Heart right ventricle (tissue), 16 donors: ENCODE measurements around the gene RGL4. TPM values are rescaled to one million over a fixed set of nuclear protein-coding genes. Genes with fewer than 3 reads are reported as not detected.

ENCODE experiments used
- ATAC-seq, 8 donors: fragments of 200-7000 bp; cut with Tn5 transposase; one replicate each; pipeline ENCODE4 v1.9.1; 2020; ENCODE audit warnings: mild to moderate bottlenecking in 8 of 8, moderate library complexity in 8 of 8, moderate number of reproducible peaks in 1 of 8
- DNase-seq, 2 donors: peaks; one replicate each; pipeline ENCODE4 v3.0.0-alpha.2; 2020
- H3K27ac ChIP-seq, 10 donors: fragments of 200-600 bp; sonication (generic) in 2 of 10; one replicate each; pipeline versions ENCODE4 v1.5.0 to v1.8.0; 2020 to 2022; ENCODE audit warnings: mild to moderate bottlenecking in 3 of 10
- H3K27me3 ChIP-seq, 7 donors: fragments of 200-600 bp; one replicate each; pipeline ENCODE4 v1.8.0; 2021 to 2022; ENCODE audit warnings: mild to moderate bottlenecking in 2 of 7
- H3K36me3 ChIP-seq, 9 donors: fragments of 200-600 bp; sonication (generic) in 1 of 9; one replicate each; pipeline versions ENCODE4 v1.5.0 to v1.8.0; 2020 to 2022; ENCODE audit warnings: mild to moderate bottlenecking in 2 of 9
- H3K4me1 ChIP-seq, 9 donors: fragments of 200-600 bp; sonication (generic) in 1 of 9; one replicate each; pipeline versions ENCODE4 v1.5.0 to v1.8.0; 2020 to 2022; ENCODE audit warnings: mild to moderate bottlenecking in 4 of 9
- H3K4me3 ChIP-seq, 10 donors: fragments of 200-600 bp; sonication (generic) in 2 of 10; one replicate each; pipeline versions ENCODE4 v1.5.0 to v1.8.0; 2020 to 2022; ENCODE audit warnings: mild to moderate bottlenecking in 7 of 10, moderate library complexity in 2 of 10
- H3K9me3 ChIP-seq, 11 donors: fragments of 200-600 bp in 10 of 11; sonication (generic) in 2 of 11; one replicate each; pipeline versions ENCODE4 v1.5.0 to v1.8.0; 2013 to 2022; ENCODE audit warnings: mild to moderate bottlenecking in 2 of 11, control low read depth in 1 of 11, moderate library complexity in 1 of 11
- CTCF ChIP-seq, 9 donors: fragments of 200-600 bp; sonication (generic) in 2 of 9; IDR thresholded peaks; one replicate each; pipeline versions ENCODE4 v1.5.0 to v1.8.0; 2021 to 2022; ENCODE audit warnings: antibody characterized with exemption in 9 of 9, mild to moderate bottlenecking in 5 of 9, moderate library complexity in 1 of 9
- WGBS, 2 donors: extraction: QIAGEN DNeasy Blood & Tissue Kit; methylation state at CpG; one replicate each; pipeline ENCODE4 v1.1.7; 2013; ENCODE audit warnings: inconsistent platforms in 1 of 2; 5-methylcytosine and 5-hydroxymethylcytosine counted together
- intact Hi-C, 10 donors: fragments of 100-400 bp; cut with DNase I; formaldehyde crosslinking; loops; one replicate each; pipeline versions ENCODE4 v1.11.1 to v1.14.2; 2022
- polyA plus RNA-seq, 2 donors: library from polyadenylated mRNA; stranded (reverse); fragments of 200-250 nt; gene quantifications; one replicate each; pipeline ENCODE4 v1.2.3, GENCODE V29; 2013
- total RNA-seq, 10 donors: library from RNA; stranded (reverse); fragmentation: NEBNext Ultra II Directional in 3 of 10; extraction: Animal tissue kit (Norgen Biotek cat#: 25700) in 3 of 10; gene quantifications; one replicate each; pipeline versions ENCODE4 v1.2.1 to v1.2.4, GENCODE V29; 2021 to 2023
- donor health status: Arrhythmogenic right ventricular cardiomyopathy.
- donor health status: ischemic (EF 13 %, LVEDD 7.1; RV severe dilation, severe dysfunction).
- donor health status: healthy with polysubstance abuse.
- donor health status: DM: no; HTN: yes; CAD: no.
- donor health status: DM: no; HTN: no; CAD: no.
- donor health status: ischemic (EF 25% LVEDD 6.9; RV normal size, moderate dysfunction).
- donor health status: ischemic (EF 25% LVEDD 5.7; RV mildly dilated, moderate dysfunction).
- donor health status: healthy.
- donor health status: DM: yes; HTN: yes; CAD: no.
- donor health status: Ischemic cardiomyopathy.
- donor health status: ischemic (EF 35%, LVEDD 5.7; RV mildly dilated, moderate dysfunction).
- donor health status: nonischemic (EF 11% LVEDD 7.7; RV severe dilation, severe dysfunction).
- donor health status: DM: yes; HTN: yes; CAD: no.
- donor health status: PGD.
- donor health status: ischemic (EF 29% LVEDD 5.4; RV normal size, mild dysfunction).
- donor health status: nonischemic (EF 23%, LVEDD 6.1; RV moderate dilation, normal function).

Gene RGL4
- total and polyA plus RNA-seq, 12 donors, result 0.23 to 1.6 (median 0.44) TPM; not detected in 8

GRCh38 chr22:23742505-23743264, 51.9 kb downstream of the RGL4 start:
- DNase-seq, result peak in 1 of 2 donors; percentile 51
- no peak overlapping the region for H3K4me3 ChIP-seq
- intact Hi-C loops, result no loop called here
- ATAC-seq, result peak; percentile 57 to 93 (median 86)
- peaks cover 0 to 43% (median 17%) of the 10 kb centered on the region in 9 donors for H3K36me3 ChIP-seq
- no peak for TF ChIP-seq CTCF (IDR thresholded peaks at IDR 0.05)
- H3K27me3 ChIP-seq, result no peaks in the 10 kb centered on the region
- H3K9me3 ChIP-seq, result peaks cover 0 to 3% (median 0%) of the 10 kb centered on the region in 11 donors
- 52 to 56% methylated on average over 7 of the region's 7 CpGs for WGBS, 2 donors
- H3K27ac ChIP-seq, result peak overlapping the region in 5 of 10 donors; percentile 13 to 68 (median 34)
- H3K4me1 ChIP-seq, result peaks cover 0 to 21% (median 12%) of the 10 kb centered on the region in 9 donors

- Histone ChIP-seq H3K9me3 (peaks cover 0 to 3% (median 0%) of the 10 kb centered on the region in 11 donors), H3K36me3 (peaks cover 0 to 43% (median 17%) of the 10 kb centered on the region in 9 donors), H3K4me3 (no peak overlapping the region), H3K4me1 (peaks cover 0 to 21% (median 12%) of the 10 kb centered on the region in 9 donors), H3K27me3 (no peaks in the 10 kb centered on the region), H3K27ac (peak overlapping the region in 3 of 10 donors; percentile 17 to 68 (median 48))
- 67 to 85% methylated on average over 2 of the region's 2 CpGs for WGBS, 2 donors
- no peak for TF ChIP-seq CTCF (IDR thresholded peaks at IDR 0.05)
- DNase-seq (peak in 1 of 2 donors; percentile 39), ATAC-seq (peak in 2 of 8 donors; percentile 14 to 27)
- intact Hi-C loops, result no loop called here
These were observed 52.5 kb downstream of the RGL4 start for GRCh38 chr22:23743303-23743705.

- TF ChIP-seq CTCF (IDR thresholded peaks at IDR 0.05), result no peak
- no peak for ATAC-seq
- intact Hi-C loops, result no loop called here
- Histone ChIP-seq H3K27me3 (no peaks in the 10 kb centered on the region), H3K4me3 (no peak overlapping the region), H3K4me1 (peaks cover 0 to 21% (median 12%) of the 10 kb centered on the region in 9 donors), H3K27ac (no peak overlapping the region), H3K36me3 (peaks cover 0 to 43% (median 17%) of the 10 kb centered on the region in 9 donors), H3K9me3 (peaks cover 0 to 3% (median 0%) of the 10 kb centered on the region in 11 donors)
- no peak for DNase-seq
- WGBS, 2 donors, result 95 to 97% methylated on average over 13 of the region's 13 CpGs
These were observed 53.2 kb downstream of the RGL4 start for GRCh38 chr22:23744001-23744400.

- 98% methylated on average over 14 of the region's 14 CpGs for WGBS, 2 donors
- ATAC-seq, result no peak
These were observed 53.7 kb downstream of the RGL4 start for GRCh38 chr22:23744485-23744884.

More at GRCh38 chr22:23744485-23744884, 53.7 kb downstream of the RGL4 start:
- H3K27me3 ChIP-seq, result no peaks in the 10 kb centered on the region
- DNase-seq, result no peak
- H3K4me1 ChIP-seq, result peaks cover 0 to 22% (median 12%) of the 10 kb centered on the region in 9 donors
- intact Hi-C loops, result no loop called here
- no peak overlapping the region for H3K27ac ChIP-seq
- H3K9me3 ChIP-seq, result peaks cover 0 to 3% (median 0%) of the 10 kb centered on the region in 11 donors
- no peak overlapping the region for H3K4me3 ChIP-seq
- H3K36me3 ChIP-seq, result peaks cover 0 to 43% (median 17%) of the 10 kb centered on the region in 9 donors
- no peak for TF ChIP-seq CTCF (IDR thresholded peaks at IDR 0.05)
